Measurements from ENCODE around the gene ROBO3.

ROBO3 gene, protein sequence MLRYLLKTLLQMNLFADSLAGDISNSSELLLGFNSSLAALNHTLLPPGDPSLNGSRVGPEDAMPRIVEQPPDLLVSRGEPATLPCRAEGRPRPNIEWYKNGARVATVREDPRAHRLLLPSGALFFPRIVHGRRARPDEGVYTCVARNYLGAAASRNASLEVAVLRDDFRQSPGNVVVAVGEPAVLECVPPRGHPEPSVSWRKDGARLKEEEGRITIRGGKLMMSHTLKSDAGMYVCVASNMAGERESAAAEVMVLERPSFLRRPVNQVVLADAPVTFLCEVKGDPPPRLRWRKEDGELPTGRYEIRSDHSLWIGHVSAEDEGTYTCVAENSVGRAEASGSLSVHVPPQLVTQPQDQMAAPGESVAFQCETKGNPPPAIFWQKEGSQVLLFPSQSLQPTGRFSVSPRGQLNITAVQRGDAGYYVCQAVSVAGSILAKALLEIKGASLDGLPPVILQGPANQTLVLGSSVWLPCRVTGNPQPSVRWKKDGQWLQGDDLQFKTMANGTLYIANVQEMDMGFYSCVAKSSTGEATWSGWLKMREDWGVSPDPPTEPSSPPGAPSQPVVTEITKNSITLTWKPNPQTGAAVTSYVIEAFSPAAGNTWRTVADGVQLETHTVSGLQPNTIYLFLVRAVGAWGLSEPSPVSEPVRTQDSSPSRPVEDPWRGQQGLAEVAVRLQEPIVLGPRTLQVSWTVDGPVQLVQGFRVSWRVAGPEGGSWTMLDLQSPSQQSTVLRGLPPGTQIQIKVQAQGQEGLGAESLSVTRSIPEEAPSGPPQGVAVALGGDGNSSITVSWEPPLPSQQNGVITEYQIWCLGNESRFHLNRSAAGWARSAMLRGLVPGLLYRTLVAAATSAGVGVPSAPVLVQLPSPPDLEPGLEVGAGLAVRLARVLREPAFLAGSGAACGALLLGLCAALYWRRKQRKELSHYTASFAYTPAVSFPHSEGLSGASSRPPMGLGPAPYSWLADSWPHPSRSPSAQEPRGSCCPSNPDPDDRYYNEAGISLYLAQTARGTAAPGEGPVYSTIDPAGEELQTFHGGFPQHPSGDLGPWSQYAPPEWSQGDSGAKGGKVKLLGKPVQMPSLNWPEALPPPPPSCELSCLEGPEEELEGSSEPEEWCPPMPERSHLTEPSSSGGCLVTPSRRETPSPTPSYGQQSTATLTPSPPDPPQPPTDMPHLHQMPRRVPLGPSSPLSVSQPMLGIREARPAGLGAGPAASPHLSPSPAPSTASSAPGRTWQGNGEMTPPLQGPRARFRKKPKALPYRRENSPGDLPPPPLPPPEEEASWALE (N-terminal part only)

DNA sequence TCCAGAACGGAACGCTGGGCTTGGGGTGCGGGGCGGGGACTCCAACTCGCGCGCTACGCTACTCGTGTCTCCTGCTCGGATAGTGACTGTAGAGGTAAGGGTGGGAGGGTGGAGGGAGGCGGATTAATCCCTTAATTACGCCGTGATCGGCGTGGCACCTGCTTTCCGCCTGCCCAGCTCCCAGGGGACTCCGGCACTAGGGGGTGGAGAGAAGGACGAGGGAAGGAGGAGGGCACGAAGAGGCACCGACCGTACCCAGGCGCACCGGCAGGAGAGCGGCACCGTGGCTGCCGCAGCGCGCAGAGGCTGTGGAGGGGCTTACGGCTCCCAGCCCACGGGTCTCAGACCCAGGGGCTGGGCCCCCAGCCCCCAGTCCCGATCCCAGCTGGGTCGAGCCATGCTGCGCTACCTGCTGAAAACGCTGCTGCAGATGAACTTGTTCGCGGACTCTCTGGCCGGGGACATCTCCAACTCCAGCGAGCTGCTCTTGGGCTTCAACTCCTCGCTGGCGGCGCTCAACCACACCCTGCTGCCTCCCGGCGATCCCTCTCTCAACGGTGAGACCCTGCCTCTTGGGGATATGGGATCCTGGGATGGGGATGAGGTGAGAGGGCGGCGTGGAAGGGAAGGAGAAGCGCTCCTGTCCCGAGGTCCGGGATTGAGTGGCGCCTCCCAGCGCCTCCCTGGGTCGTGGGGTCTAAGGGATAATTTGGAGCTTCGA, at the start of gene ROBO3:
TSS of gene ROBO3 (plus strand) at position 252 of the 721 bp plus-strand sequence. CDS start at position 398, 146 bp downstream.
- no peak for DNase-seq

DNA sequence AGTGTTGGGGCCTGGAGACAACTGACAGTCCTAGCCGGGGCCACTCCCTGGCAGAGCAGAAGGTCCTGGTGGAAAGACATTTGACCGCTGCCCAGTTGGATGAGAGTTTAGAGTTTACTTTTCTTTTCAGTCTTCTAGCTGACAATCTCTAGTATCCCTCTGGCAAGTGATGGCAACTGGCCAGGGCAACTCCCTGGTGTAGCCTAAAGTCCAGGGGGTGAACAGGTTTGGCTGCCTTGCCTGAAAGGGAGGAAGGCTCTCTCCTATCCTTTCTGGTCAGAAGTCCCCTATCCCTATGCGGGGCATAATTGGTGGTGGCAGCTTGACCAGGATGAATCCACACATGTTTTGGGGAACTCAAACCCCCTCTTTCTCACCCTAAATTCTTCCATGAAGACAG, 48.2 kb upstream of the ROBO3 start:
- DNase-seq: no peak

DNA sequence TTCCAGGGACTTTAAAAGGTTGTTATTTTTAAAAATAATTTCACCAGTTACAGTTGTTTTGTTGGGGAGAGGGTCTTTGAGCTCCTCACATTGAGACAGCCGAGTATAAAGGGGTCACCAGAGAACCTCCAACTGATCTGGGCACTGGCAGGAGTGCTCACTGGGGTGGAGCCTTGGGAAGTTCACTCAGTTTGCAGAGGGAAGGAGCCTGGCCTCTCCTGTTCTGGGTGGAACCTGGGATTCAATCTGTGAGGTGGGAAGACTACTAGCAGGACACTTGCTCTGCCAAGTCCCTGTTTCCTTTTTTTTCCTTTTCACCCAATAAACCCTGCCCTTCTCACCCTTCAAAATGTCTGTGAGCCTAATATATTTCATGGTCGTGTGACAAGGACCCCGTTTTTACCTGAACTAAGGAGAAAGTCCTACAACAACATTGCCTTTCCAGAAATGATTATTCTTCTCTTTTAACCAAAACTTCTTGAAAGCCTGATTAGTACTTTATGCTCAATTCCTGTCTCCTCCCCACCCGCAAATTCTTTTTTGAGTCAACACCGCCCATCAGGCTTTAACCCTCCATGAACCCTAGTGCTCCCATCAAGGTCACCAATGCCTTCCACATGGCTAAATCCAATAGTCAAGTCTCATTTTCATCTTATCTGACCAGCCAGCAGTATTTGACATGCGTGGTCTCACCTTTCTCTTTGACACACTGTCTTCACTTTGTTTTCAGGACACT, 43.1 kb upstream of the ROBO3 start:
- DNase-seq: no peak

DNA sequence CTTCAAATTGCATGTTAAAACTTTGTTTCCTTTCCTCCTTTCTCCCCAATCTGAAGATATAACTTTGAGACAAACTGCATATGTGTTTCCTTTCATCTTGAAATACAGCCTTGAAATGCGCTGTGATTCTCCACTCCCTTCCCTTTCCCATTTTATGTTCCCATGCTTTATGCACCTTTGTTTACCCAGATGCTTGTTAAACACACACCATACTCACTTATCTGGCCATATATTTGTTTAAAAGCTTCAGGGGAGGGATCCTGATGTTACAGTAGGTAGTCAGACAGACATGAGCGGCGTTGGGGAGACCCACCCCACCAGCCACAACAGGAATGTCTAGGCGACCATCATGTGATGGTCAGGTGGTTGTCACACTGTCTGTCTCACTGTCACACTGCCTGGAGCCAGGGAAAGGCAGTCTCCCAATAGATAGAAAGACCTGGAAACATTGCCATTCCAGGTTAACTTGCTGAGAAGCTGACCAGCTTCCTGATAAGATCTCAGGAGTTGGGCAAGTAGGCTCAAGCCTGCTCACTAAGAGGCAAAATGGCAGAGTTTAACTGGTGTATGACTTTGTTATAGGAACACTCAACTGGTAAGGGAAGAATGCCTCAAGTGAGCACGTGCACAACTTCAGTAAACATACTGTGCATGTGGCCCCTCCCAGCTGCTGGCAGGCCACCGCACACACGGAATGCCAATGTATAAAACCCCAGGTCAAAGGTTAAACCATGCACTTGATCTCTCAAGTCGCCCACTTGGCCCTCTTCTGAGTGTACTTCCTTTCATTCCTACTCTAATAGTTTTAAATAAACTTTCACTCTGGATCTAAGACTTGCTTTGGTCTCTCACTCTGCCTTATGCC, 41.5 kb upstream of the ROBO3 start:
- no peak for DNase-seq

DNA sequence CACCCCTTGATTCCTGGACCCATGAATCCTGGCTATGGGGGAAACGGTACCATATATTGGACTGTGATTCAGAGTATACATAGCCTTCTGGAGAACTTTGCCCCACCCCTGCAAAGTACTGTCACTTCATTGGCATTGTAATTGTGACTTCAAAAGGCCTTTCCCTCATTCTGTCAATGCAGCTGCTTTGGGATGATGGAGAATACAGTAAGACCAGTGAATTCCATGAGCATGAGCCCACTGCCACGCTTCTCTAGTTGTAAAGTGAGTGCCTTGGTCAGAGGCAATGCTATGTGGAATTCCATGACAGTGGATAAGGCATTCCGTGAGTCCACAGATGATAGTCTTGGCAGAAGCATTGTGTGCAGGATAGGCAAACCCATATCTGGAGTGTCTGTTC, 39.4 kb upstream of the ROBO3 start:
- no peak for DNase-seq

DNA sequence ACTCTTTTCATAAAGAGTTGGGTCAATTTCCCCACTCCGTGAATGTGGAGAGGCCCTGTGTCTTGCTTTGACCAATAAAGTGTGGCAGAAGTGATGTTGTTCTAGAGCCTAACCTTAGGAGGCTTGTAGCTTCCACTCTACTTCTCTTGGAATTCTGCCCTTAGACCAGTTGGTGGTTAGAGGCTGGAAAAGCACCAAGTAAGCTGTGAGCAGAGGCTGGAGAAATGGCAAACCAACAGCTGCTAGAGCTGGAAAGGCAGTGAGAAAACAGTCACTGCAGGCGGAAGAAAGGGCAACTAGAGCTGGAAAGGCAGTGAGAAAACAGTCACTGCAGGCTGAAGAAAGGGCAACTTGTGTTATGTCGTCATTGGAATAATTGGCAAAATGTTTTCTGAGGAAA, 35.2 kb upstream of the ROBO3 start:
- no peak for DNase-seq

DNA sequence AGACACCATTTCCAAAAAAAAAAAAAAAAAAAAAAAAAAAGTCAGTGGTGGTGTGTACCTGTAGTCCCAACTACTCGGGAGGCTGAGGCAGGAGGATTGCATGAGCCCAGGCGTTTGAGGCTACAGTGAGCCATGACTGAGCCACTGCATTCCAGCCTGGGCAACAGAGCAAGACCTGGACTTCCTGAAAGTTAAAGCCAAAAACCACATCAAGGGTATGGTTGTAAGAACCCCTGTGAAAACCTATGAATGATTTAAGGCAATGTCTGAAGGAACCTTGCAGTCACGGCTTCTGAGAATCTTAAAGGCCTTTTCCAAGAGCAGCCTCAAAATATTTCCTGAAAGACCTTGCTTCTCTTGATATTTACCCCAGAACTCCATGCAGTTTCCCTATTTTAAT, 34.5 kb upstream of the ROBO3 start:
- no peak for DNase-seq

DNA sequence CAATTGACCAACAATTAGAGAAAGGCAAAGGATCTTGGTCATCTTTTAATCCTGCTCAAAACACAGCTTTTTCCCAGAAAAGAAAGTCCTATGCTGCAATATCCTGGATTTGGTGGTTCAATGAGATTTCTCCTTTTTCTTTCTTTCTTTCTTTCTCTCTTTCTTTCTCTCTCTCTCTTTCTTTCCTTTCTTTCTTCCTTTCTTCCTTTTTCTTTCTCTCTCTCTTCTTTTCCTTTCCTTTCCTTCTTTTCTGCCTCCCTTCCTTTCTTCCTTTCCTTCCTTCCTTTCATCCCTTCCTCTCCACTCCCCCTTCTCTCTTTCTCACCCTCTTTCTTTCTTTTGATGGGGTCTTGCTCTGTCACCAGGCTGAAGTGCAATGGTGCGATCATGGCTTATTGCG, 33.3 kb upstream of the ROBO3 start:
- no peak for DNase-seq

DNA sequence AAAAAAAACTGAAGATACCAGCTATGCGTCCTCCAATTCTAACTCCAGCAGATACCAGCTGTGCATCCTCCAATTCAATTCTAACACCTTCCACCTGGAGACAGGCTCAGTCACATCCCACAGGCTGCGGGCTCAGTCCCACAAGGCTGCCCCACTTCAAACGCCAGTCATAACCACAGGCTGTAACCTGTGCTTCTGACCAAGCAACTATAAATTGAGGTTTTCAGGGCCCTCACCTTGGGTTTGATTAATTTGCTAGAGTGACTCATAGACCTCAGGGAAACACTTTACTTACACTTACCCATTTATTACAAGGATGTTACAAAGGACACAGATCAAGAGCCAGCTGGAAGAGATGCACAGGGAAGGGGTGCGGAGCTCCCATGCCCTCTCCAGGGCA, 32.7 kb upstream of the ROBO3 start:
- no peak for DNase-seq

DNA sequence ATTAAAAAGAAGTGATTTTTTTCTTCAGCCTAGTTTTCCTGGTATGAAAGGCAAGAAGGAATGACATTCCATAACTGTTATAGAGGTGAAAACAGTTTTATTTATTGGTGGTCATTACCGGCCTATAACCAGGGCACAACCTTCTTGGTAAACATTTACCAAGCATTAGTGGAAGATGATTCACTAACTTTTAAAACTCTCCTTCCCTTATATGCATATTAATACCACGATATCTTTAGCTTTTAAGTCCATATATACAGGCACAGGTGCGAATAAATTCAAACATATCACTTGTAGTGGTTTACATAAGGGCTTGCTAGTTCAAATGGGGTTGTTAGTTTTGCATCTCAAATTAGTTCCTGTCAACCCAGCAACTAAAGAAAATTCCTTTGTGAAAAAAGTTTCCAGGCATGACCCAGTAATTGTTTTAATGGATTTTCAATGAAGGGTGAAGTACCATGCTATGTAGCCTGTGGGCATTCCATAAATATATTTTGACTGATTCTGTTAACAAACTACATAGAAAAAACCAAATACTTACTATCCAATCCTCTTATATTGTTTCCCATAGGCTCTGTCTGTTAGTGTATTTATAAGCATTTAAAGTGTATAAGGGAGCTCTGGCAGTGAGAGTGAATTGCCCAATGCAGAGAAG, 30.6 kb upstream of the ROBO3 start:
- DNase-seq: no peak

DNA sequence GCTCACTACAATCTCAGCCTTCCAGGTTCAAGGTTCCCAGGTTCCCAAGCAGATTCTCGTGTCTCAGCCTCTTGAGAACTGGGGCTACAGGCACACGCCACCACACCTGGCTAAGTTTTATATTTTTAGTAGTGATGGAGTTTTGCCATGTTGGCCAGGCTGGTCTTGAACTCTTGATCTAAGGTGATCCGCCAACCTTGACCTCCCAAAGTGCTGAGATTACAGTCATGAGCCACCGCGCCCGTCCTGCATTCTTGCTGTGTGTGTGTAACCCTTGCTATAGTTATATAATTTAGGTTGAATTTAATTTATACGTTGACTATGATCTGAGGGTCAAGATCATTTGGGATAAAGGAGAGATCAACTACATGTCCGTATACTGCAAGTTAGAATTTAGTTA, 29.3 kb upstream of the ROBO3 start:
- DNase-seq: no peak

DNA sequence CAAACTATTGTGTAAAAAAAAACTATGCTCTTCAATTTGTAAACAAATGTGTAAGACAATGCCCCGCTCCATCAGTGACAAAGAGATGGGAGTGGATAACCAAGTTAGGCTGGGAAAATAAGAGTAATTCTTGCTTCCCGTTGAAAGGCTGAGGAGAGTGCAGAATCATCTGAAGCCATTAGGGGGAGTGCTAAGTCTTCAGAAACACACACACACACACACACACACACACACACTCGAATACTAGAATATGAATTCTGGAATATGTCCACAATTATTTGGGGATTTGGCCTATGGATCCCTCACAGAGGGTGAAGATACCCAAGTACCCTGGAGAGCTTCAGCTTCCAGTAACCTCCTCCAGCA, 27.8 kb upstream of the ROBO3 start:
- peak; percentile 32 for DNase-seq

DNA sequence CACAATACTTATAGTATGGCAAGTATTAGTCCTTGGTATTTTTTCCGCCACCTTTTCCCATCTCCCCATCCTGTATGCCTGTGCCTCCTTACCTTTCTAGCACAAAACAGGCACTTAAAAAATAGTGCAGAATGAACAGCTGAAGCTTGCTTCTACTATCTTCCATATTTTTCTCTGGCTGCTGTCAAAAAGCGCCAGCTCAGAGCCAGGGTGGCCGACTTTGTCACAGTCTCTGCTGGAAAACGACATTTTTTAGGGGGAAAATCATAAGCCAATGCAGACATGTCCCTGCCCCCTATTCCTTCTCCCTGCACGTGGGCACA, 26.5 kb upstream of the ROBO3 start:
- DNase-seq: no peak

DNA sequence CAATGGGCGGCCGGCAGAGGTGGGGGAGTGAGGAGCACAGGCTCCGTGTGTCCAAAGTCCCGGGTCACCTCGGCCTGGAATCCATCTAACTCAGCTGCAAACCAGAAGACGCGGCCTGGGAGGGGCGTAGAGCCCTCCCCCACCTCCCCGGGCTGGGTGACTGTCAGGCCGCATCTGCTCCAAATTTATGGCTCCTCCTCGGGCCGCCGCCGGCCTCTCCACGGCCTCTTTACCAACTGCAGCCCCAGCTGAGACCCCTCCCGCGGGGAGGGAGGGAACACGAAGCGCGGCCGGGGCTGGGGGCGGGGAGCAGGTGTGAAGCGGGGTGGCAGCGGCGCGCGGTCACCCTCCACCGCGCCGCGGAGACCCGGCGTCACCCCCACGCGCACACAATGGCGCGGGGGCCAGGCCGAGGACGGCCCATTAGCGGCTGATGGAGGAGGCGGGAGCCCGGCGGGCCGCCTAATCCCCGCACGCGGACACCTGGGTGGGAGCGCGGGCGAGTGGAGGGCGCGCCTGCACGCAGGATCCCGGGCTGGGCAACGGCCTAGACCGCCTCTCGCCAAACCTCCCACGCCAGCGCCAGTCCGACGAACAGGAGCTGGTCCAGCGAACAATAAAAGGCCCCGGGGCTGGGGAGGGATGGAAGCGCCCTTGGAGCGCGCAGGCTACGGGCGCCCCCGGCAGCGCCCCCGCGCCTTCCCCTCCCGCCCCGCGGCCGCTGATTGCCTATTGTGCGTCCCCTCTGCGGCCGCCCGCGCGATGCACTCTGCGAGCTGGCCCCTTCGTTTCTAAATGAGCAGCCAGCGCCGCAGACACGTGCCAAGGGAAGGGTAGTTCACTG, 25.9 kb upstream of the ROBO3 start:
- no peak for DNase-seq

DNA sequence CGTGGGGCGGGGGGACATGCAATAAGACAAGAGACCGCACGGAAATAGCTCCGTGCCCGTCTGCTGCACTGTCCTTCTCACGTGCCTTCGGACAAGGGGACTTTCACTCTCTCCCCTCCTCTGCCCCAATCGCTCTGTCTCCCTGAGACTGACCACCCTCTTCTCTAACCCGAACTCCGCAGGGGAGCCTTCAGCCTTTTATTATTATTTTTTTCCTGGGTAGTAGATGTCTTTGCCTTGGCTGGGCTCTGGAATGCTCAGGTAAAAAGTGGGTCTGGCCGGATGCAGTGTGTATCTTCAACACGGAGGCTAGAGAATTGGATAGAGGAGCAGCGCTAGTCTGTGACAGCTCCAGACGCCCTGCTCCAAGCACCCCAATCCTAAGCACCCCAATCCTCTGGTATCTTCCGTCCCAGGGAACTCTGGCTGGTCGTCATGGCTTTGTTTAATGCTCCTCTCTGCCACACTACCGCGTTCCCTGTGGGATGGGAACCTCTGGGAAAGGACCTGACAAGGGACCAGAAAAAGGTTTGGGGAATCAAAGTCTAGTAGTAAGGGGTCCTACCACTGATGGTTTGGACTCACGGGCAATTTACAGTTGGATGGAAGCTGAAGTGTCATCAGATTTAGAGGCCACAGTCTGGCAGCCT, 25.1 kb upstream of the ROBO3 start:
- no peak for DNase-seq

DNA sequence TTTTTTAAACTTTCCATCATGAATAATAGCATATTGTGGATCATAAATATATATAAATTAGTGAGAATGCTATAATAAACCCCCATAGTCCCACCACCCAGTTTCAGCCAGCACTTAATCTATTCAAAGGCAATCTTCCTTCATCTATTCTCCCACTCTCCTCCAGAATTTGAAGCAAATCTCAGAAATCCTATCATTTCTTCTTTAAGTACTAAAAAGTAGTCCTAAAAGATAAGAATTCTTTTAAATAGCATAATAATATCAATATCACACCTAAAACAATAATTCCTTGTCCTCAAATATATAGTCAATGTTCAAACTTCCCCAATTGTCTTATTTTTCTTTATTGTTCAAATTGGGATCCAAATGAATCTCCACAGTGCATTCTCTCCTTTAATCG, 24.6 kb upstream of the ROBO3 start:
- no peak for DNase-seq

DNA sequence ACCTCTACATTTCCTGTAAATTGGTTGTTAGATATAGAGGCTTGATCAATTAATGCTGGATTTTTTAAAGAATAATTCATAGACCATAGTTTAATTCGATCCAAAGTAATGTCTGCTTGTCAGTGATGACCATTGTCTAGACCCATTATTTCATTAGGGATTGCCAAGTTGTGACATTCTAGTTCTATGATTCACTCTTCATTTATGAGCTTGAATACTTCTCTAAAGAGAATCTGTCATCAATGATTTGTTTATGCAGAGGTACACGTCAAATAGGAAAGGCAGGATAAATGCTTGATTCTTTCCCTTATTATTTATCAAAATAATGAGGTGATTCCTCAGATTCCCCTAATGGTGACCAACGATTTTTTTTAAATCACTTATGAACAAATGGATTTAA, 24.0 kb upstream of the ROBO3 start:
- DNase-seq: no peak

DNA sequence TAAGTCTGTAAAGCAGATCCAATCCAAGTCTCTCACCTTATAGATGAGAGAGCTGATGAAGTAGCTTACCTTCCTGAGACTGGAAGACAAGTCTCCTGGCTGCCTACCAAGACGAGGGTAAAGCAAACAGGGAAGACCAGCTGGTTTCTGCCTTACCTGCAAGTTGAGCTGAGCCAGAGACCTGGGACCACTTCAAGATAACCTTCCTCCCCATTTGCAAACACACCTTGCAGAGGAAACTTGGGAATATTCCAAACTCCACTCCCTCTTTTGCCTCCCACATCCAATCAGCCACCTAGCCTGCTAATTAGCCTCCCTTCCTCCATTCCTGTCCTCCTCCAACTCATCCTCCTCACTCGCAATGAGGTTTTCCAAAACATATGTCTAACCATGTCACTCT, 23.4 kb upstream of the ROBO3 start:
- no peak for DNase-seq

DNA sequence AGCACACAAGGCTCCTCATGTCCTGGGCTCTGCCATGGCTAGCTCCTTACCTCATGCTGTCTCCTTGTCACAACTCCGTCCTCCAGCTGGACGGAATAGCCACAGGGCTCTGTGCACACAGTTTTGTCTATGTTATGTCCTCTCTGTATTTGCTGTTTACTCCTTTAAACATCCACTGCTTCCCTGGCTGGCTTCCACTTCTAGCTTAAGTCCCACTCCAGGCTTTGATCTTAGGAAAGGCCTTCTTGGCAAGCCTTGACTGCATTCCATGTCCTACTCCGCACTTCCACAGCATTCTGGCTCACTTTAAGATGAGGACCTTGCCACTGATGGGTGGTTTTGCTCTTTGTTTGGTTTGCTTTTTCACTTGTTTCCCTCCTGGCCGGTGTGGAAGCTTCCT, 22.9 kb upstream of the ROBO3 start:
- DNase-seq: no peak
